Ascending aorta (tissue), 2 donors: ENCODE results near the gene CABLES1. TPM values are rescaled to one million over a fixed set of nuclear protein-coding genes. Genes with fewer than 3 reads are reported as not detected.

Experiments
- DNase-seq, 2 donors: peaks; one replicate each; pipeline ENCODE4 v3.0.0-alpha.2; 2019; ENCODE audit warnings: low spot score in 2 of 2
- H3K27ac ChIP-seq, 2 donors: fragments of 200-600 bp; sonication (generic); one replicate each; pipeline ENCODE4 v1.5.1; 2016 to 2017; ENCODE audit warnings: mild to moderate bottlenecking in 1 of 2
- H3K27me3 ChIP-seq: fragments of 200-600 bp; sonication (generic); one replicate; pipeline ENCODE4 v1.5.1; 2017
- H3K36me3 ChIP-seq, 2 donors: fragments of 200-600 bp; sonication (generic); one replicate each; pipeline ENCODE4 v1.5.1; 2016
- H3K4me1 ChIP-seq, 2 donors: fragments of 200-600 bp; sonication (generic); one replicate each; pipeline ENCODE4 v1.5.1; 2016 to 2017; ENCODE audit warnings: mild to moderate bottlenecking in 1 of 2
- H3K4me3 ChIP-seq, 2 donors: fragments of 200-600 bp; sonication (generic); one replicate each; pipeline ENCODE4 v1.5.1; 2016 to 2017; ENCODE audit warnings: mild to moderate bottlenecking in 1 of 2
- H3K9me3 ChIP-seq, 2 donors: fragments of 200-600 bp; sonication (generic); one replicate each; pipeline ENCODE4 v1.5.1; 2016
- CTCF ChIP-seq, 3 experiments: fragments of 200-600 bp in 2 of 3; fragments of 450-650 bp in 1 of 3; sonication (generic) in 2 of 3; IDR thresholded peaks; one replicate each; pipeline ENCODE4 v1.5.1; 2016 to 2019; ENCODE audit warnings: antibody characterized with exemption in 3 of 3, mild to moderate bottlenecking in 1 of 3, moderate library complexity in 1 of 3
- intact Hi-C: fragments of 100-400 bp; cut with DNase I; formaldehyde crosslinking; loops from one replicate; pipeline ENCODE4 v1.15.1; 2023
- total RNA-seq: library from RNA; depleted of rRNA; stranded (reverse); fragments of >200 nt; gene quantifications from one replicate; pipeline ENCODE4 v1.1.0, GENCODE V29; 2016

The CABLES1 gene
- total RNA-seq, 1 donor from 2014 or later, result 5.4 TPM

- H3K4me1 ChIP-seq, result peaks cover 0 to 5% of the 10 kb centered on the region in 2 donors
- peaks cover 11 to 15% of the 10 kb centered on the region in 2 donors for H3K36me3 ChIP-seq
- no peak for DNase-seq
- no peaks in the 10 kb centered on the region for H3K9me3 ChIP-seq
- intact Hi-C loops, result no loop called here
- no peaks in the 10 kb centered on the region for H3K27me3 ChIP-seq
- TF ChIP-seq CTCF (IDR thresholded peaks at IDR 0.05), result no peak
- H3K27ac ChIP-seq, result no peak overlapping the region
- no peak overlapping the region for H3K4me3 ChIP-seq
Observed at GRCh38 chr18:23213200-23213599, 77.9 kb downstream of the CABLES1 start.

- Histone ChIP-seq H3K27ac (no peak overlapping the region), H3K36me3 (peaks cover 11 to 19% of the 10 kb centered on the region in 2 donors), H3K4me1 (peaks cover 0 to 5% of the 10 kb centered on the region in 2 donors), H3K9me3 (no peaks in the 10 kb centered on the region), H3K4me3 (no peak overlapping the region), H3K27me3 (no peaks in the 10 kb centered on the region)
- DNase-seq, result no peak
- TF ChIP-seq CTCF (IDR thresholded peaks at IDR 0.05), result no peak
- intact Hi-C loops, result no loop called here
Observed at GRCh38 chr18:23217781-23218180, 82.5 kb downstream of the CABLES1 start.

GRCh38 chr18:23220355-23220754, 85.1 kb downstream of the CABLES1 start:
- Histone ChIP-seq H3K27ac (peak overlapping the region in 1 of 2 donors; percentile 23), H3K27me3 (no peaks in the 10 kb centered on the region)
- intact Hi-C loops, result no loop called here

DNA sequence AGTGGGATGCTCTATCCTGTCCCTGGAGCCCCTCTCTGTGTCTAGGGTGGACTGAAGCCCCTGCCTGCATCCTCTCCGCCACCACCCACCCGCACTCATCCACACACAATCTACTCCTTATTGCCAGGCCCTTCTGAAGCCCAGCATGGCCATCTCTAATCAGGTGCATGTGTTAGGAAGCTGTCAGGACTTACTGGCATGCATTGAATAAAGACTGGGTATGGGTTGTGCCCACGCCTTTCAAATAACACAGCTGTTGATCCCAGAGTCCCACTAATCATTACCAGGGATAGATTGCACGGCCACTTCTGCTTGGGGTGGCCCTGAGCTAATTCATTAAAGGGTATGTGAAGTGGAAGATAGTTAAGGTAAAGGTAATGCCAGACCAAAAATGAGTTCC, 88.4 kb downstream of the CABLES1 start:
- Histone ChIP-seq H3K36me3 (peaks cover 0 to 5% of the 10 kb centered on the region in 2 donors), H3K27ac (peak overlapping the region; percentile 96 to 97), H3K4me3 (no peak overlapping the region), H3K9me3 (no peaks in the 10 kb centered on the region), H3K4me1 (peaks cover 14 to 40% of the 10 kb centered on the region in 2 donors), H3K27me3 (no peaks in the 10 kb centered on the region)
- no peak for TF ChIP-seq CTCF (IDR thresholded peaks at IDR 0.05)
- DNase-seq, result no peak
- intact Hi-C loops, result no loop called here

More at GRCh38 chr18:23220355-23220754, 85.1 kb downstream of the CABLES1 start:
- TF ChIP-seq CTCF (IDR thresholded peaks at IDR 0.05), result no peak
- no peak overlapping the region for H3K4me3 ChIP-seq
- H3K36me3 ChIP-seq, result peaks cover 8 to 11% of the 10 kb centered on the region in 2 donors
- H3K4me1 ChIP-seq, result peaks cover 0 to 11% of the 10 kb centered on the region in 2 donors
- H3K9me3 ChIP-seq, result no peaks in the 10 kb centered on the region
- no peak for DNase-seq

DNA sequence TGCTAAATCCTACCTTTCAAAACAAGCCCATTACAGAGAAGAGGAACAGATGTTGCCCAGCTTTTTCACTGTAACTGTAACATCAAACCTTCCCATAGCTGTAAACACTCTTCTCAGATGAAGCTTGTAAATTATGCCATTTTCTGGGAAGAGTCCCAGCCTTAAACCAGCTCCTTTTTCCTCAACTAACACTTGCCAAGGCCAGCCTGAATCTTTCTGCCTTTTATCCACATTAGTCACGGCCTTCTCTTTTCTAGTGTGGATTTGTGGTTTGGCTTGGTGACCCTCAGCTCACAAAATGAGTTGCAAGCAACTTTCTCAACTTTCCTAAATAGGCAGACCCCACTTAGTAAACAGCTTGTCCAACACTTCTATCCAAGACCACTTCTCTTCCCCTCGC, 90.2 kb downstream of the CABLES1 start:
- intact Hi-C loops, result loop anchor here (5.0 kb wide), 1 partner anchor 132 kb away; no protein-coding TSS in a partner anchor
- no peaks in the 10 kb centered on the region for H3K9me3 ChIP-seq
- no peak for TF ChIP-seq CTCF (IDR thresholded peaks at IDR 0.05)
- H3K36me3 ChIP-seq, result peaks cover 0 to 5% of the 10 kb centered on the region in 2 donors
- peaks cover 19 to 49% of the 10 kb centered on the region in 2 donors for H3K4me1 ChIP-seq
- H3K27ac ChIP-seq, result peak overlapping the region; percentile 96 to 97
- H3K27me3 ChIP-seq, result no peaks in the 10 kb centered on the region
- DNase-seq, result peak in 1 of 2 donors; percentile 78
- H3K4me3 ChIP-seq, result no peak overlapping the region

GRCh38 chr18:23226391-23226790, 91.1 kb downstream of the CABLES1 start:
- no peak for DNase-seq
- peaks cover 23 to 55% of the 10 kb centered on the region in 2 donors for H3K4me1 ChIP-seq
- no peak overlapping the region for H3K4me3 ChIP-seq
- TF ChIP-seq CTCF (IDR thresholded peaks at IDR 0.05), result no peak
- intact Hi-C loops, result loop anchor here (5.0 kb wide), 1 partner anchor 131 kb away; no protein-coding TSS in a partner anchor
- H3K27me3 ChIP-seq, result no peaks in the 10 kb centered on the region
- H3K9me3 ChIP-seq, result no peaks in the 10 kb centered on the region
- peak overlapping the region; percentile 96 to 97 for H3K27ac ChIP-seq
- H3K36me3 ChIP-seq, result peaks cover 0 to 5% of the 10 kb centered on the region in 2 donors
